IMR-90 (cell line): ENCODE results near the gene PYGB. TPM values are rescaled to one million over a fixed set of nuclear protein-coding genes. Genes with fewer than 3 reads are reported as not detected.

Experiments used
- ATAC-seq: fragments of 200-7000 bp; cut with Tn5 transposase; 2 replicates; pipeline ENCODE4 v1.9.1; 2020; ENCODE audit warnings: low read depth, mild to moderate bottlenecking, moderate library complexity
- BruUV-seq: library from RNA; stranded (reverse); fragments of 400-500 nt; replicated peaks from 2 replicates; lab custom pipeline; 2021; lab: Mats Ljungman, UMichigan
- CTCF ChIA-PET: fragments of 300-600 bp; formaldehyde crosslinking; extraction: SDS; loops from one replicate; lab custom pipeline; 2021; ENCODE audit warnings: antibody characterized with exemption; lab: Yijun Ruan, JAX
- POLR2A ChIA-PET: fragments of 300-600 bp; sonication (Branson Sonifier 250); formaldehyde crosslinking; loops from one replicate; lab custom pipeline; 2022; ENCODE audit warnings: antibody characterized with exemption; ENCODE audit not compliant: unreplicated experiment; lab: Charles Lee
- DNase-seq: peaks from one replicate; pipeline ENCODE4 v3.0.0; 2013
- H2AFZ ChIP-seq: replicated peaks from 2 replicates; pipeline ENCODE3; 2013; ENCODE audit warnings: low read length, mild to moderate bottlenecking; ENCODE audit not compliant: poor library complexity
- H2AK5ac ChIP-seq: 2 replicates; pipeline ENCODE4 v1.6.1; 2013; ENCODE audit warnings: low read depth, low read length, inconsistent platforms
- H2AK9ac ChIP-seq: replicated peaks from 2 replicates; pipeline ENCODE3; 2013; ENCODE audit warnings: mild to moderate bottlenecking, low read depth, low read length, moderate library complexity; ENCODE audit not compliant: poor library complexity
- H2BK120ac ChIP-seq: 2 replicates; pipeline ENCODE4 v1.6.1; 2013; ENCODE audit warnings: low read depth, low read length, inconsistent platforms
- H2BK15ac ChIP-seq: 3 replicates; pipeline ENCODE4 v1.6.1; 2013; ENCODE audit warnings: low read depth, low read length, inconsistent platforms
- H2BK20ac ChIP-seq: 2 replicates; pipeline ENCODE4 v1.6.1; 2013; ENCODE audit warnings: low read depth, mild to moderate bottlenecking, inconsistent platforms, low read length, moderate library complexity
- H2BK5ac ChIP-seq: 2 replicates; pipeline ENCODE4 v1.6.1; 2013; ENCODE audit warnings: mild to moderate bottlenecking, low read depth, low read length, inconsistent platforms; ENCODE audit not compliant: poor library complexity, severe bottlenecking
- H3K14ac ChIP-seq: replicated peaks from 2 replicates; pipeline ENCODE4 v1.6.1; 2013; ENCODE audit warnings: low read depth, low read length, inconsistent platforms
- H3K18ac ChIP-seq: 2 replicates; pipeline ENCODE4 v1.6.1; 2013; ENCODE audit warnings: low read depth, low read length, control low read depth
- H3K23ac ChIP-seq: 2 replicates; pipeline ENCODE4 v1.6.1; 2013; ENCODE audit warnings: low read depth, low read length, inconsistent platforms
- H3K27ac ChIP-seq: 2 replicates; pipeline ENCODE4 v1.5.1; 2013; ENCODE audit warnings: mild to moderate bottlenecking, control low read depth, low read length; ENCODE audit not compliant: insufficient read depth
- H3K27me3 ChIP-seq: 2 replicates; pipeline ENCODE4 v1.6.1; 2013; ENCODE audit warnings: low read length; ENCODE audit not compliant: control insufficient read depth, insufficient read depth
- H3K36me3 ChIP-seq: 2 replicates; pipeline ENCODE4 v1.6.1; 2013; ENCODE audit warnings: low read length, mixed read lengths; ENCODE audit not compliant: control insufficient read depth, insufficient read depth
- H3K4ac ChIP-seq: 2 replicates; pipeline ENCODE4 v1.6.1; 2013; ENCODE audit warnings: low read depth, low read length, inconsistent platforms
- H3K4me1 ChIP-seq: 2 replicates; pipeline ENCODE4 v1.6.1; 2013; ENCODE audit warnings: low read length, mixed read lengths; ENCODE audit not compliant: control insufficient read depth, insufficient read depth
- H3K4me2 ChIP-seq: 2 replicates; pipeline ENCODE4 v1.6.1; 2013; ENCODE audit warnings: low read depth, mild to moderate bottlenecking, control low read depth, low read length, moderate library complexity
- H3K4me3 ChIP-seq: 2 replicates; pipeline ENCODE4 v1.5.1; 2013; ENCODE audit warnings: low read depth, mild to moderate bottlenecking, control low read depth, low read length, moderate library complexity; ENCODE audit not compliant: insufficient read depth
- H3K56ac ChIP-seq: 2 replicates; pipeline ENCODE4 v1.6.1; 2013; ENCODE audit warnings: low read length, inconsistent platforms; ENCODE audit not compliant: insufficient read depth; ENCODE audit errors: extremely low read depth
- H3K79me1 ChIP-seq, 2 experiments: 2 replicates each; pipeline ENCODE4 v1.6.1; 2013; ENCODE audit warnings: low read length in 2 of 2, inconsistent platforms in 1 of 2, low read depth in 1 of 2
- H3K9ac ChIP-seq: 2 replicates; pipeline ENCODE4 v1.6.1; 2013; ENCODE audit warnings: low read depth, low read length, control low read depth
- H3K9me1 ChIP-seq: 2 replicates; pipeline ENCODE4 v1.6.1; 2013; ENCODE audit warnings: low read length, inconsistent platforms; ENCODE audit not compliant: insufficient read depth
- H3K9me3 ChIP-seq: 2 replicates; pipeline ENCODE4 v1.6.1; 2013; ENCODE audit warnings: low read length; ENCODE audit not compliant: control insufficient read depth, insufficient read depth
- H4K20me1 ChIP-seq: 2 replicates; pipeline ENCODE4 v1.6.1; 2013; ENCODE audit warnings: low read length, inconsistent platforms; ENCODE audit not compliant: insufficient read depth
- H4K5ac ChIP-seq: 2 replicates; pipeline ENCODE4 v1.6.1; 2013; ENCODE audit warnings: mild to moderate bottlenecking, low read depth, low read length, control low read depth
- H4K8ac ChIP-seq, 2 experiments: 2 replicates each; pipeline ENCODE4 v1.6.1; 2013; ENCODE audit warnings: low read depth in 2 of 2, low read length in 2 of 2, control low read depth in 1 of 2, inconsistent platforms in 1 of 2
- H4K91ac ChIP-seq: 2 replicates; pipeline ENCODE4 v1.6.1; 2013; ENCODE audit warnings: low read depth, low read length, inconsistent platforms; ENCODE audit not compliant: insufficient read depth
- BHLHE40 ChIP-seq: fragments of 150-350 bp; IDR thresholded peaks from 2 replicates; pipeline ENCODE4 v1.6.1; 2016; ENCODE audit warnings: mild to moderate bottlenecking, low read depth, low read length
- CEBPB ChIP-seq: IDR thresholded peaks from 2 replicates; pipeline ENCODE4 v1.6.1; 2012; ENCODE audit warnings: low read depth, low read length, improper control_type of control experiment
- MAFK ChIP-seq: IDR thresholded peaks from 2 replicates; pipeline ENCODE4 v1.6.1; 2012; ENCODE audit warnings: low read depth, low read length, improper control_type of control experiment
- MAZ ChIP-seq: IDR thresholded peaks from 2 replicates; pipeline ENCODE4 v1.6.1; 2012; ENCODE audit warnings: low read depth, mild to moderate bottlenecking, low read length, improper control_type of control experiment, moderate library complexity, borderline replicate concordance
- MXI1 ChIP-seq: IDR thresholded peaks from 2 replicates; pipeline ENCODE4 v1.6.1; 2012; ENCODE audit warnings: low read depth, mild to moderate bottlenecking, low read length, moderate library complexity, borderline replicate concordance
- NFE2L2 ChIP-seq: fragments of 150-350 bp; IDR thresholded peaks from 2 replicates; pipeline ENCODE4 v1.6.1; 2016; ENCODE audit warnings: low read depth, mild to moderate bottlenecking, low read length
- POLR2A ChIP-seq: IDR thresholded peaks from 2 replicates; pipeline ENCODE4 v1.6.1; 2012; ENCODE audit warnings: mild to moderate bottlenecking, low read depth, low read length
- RCOR1 ChIP-seq: IDR thresholded peaks from 2 replicates; pipeline ENCODE4 v1.6.1; 2012; ENCODE audit warnings: mild to moderate bottlenecking, low read length, improper control_type of control experiment; ENCODE audit not compliant: insufficient replicate concordance
- SMC3 ChIP-seq: fragments of 150-350 bp; IDR thresholded peaks from 2 replicates; pipeline ENCODE4 v1.6.1; 2016; ENCODE audit warnings: low read depth, mild to moderate bottlenecking, antibody characterized with exemption, low read length, moderate library complexity
- USF2 ChIP-seq: fragments of 150-350 bp; IDR thresholded peaks from 2 replicates; pipeline ENCODE4 v1.6.1; 2017; ENCODE audit warnings: mild to moderate bottlenecking, antibody characterized with exemption, low read length, low read depth
- WGBS, 2 experiments: methylation state at CpG; one replicate each; pipeline versions ENCODE4 v1.1.5 to v1.1.7; 2013; ENCODE audit warnings: missing lambda C conversion rate in 2 of 2; ENCODE audit not compliant: insufficient read length in 1 of 2; ENCODE audit errors: extremely low coverage in 2 of 2; 5-methylcytosine and 5-hydroxymethylcytosine counted together
- dilution Hi-C: fragments of 300-500 bp; cut with HindIII; formaldehyde crosslinking; loops from one replicate; pipeline ENCODE4 v1.14.3; 2018; ENCODE audit warnings: low sequenced_read_pairs; ENCODE audit not compliant: unreplicated experiment
- in situ Hi-C: fragments of 300-500 bp; cut with MboI; formaldehyde crosslinking; loops from 3 replicates; pipeline ENCODE4 v1.14.3; 2019; ENCODE audit warnings: low sequenced_read_pairs, inconsistent platforms, mixed read lengths
- intact Hi-C: fragments of 100-400 bp; cut with micrococcal nuclease; formaldehyde crosslinking; loops from 2 replicates; pipeline ENCODE4 v1.10.0; 2022
- polyA plus RNA-seq, 3 experiments: library from polyadenylated mRNA; depleted of rRNA; stranded (reverse); fragments of >200 nt; gene quantifications; 2 replicates each; pipeline ENCODE4 v1.2.3, GENCODE V29; 2012; ENCODE audit warnings: low replicate concordance in 1 of 3
- total RNA-seq: library from RNA; depleted of rRNA; stranded (reverse); fragments of >200 nt; gene quantifications from 2 replicates; pipeline ENCODE4 v1.2.3, GENCODE V29; 2012
- TF ChIP-seq, protein P1 (sequence below): fragments of 150-350 bp; IDR thresholded peaks from 2 replicates; pipeline ENCODE4 v1.6.1; 2016; ENCODE audit warnings: low read depth, mild to moderate bottlenecking, low read length, moderate library complexity, borderline replicate concordance

The PYGB gene
- total and polyA plus RNA-seq, 2 of the 4 experiments (the other 2 are of a cell fraction) = 72.4 to 83.1 TPM

DNA sequence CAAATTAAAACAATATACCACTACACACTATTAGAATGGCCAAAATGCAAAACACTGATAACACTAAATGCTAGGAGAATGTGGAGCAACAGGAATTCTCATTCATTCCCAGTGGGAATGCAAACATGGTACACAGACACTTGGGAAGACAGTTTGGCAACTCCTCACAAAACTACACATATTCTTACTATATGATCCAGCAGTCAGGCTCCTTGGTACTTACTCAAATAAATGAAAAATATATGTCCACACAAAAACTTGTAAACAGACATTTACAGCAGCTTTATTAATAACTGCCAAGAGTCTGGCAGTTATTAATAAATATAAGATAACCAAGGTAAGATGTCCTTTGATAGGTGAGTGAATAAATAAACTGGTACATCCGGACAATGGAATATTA lies 97.8 kb downstream of the PYGB start:
- POLR2A ChIA-PET = no interaction called here

More for the DNA sequence above, 97.8 kb downstream of the PYGB start:
- Histone ChIP-seq H4K20me1 (peaks cover 29% of the 10 kb centered on the region), H3K23ac (no peak overlapping the region), H3K27me3 (no peaks in the 10 kb centered on the region), H3K9me1 (peaks cover 8% of the 10 kb centered on the region), H3K9me3 (no peaks in the 10 kb centered on the region), H2BK120ac (no peak overlapping the region), H3K4me1 (peaks cover 1% of the 10 kb centered on the region), H3K79me1 (peaks cover 38 to 58% of the 10 kb centered on the region in 2 experiments), H2BK15ac (no peak overlapping the region), H4K8ac (no peak overlapping the region), H4K91ac (no peak overlapping the region), H2AK5ac (no peak overlapping the region), H2BK20ac (no peak overlapping the region), H3K14ac (no peak overlapping the region), H3K4ac (no peak overlapping the region), H3K18ac (no peak overlapping the region), H2BK5ac (no peak overlapping the region), H2AFZ (no peak overlapping the region), H3K4me2 (no peak overlapping the region), H3K27ac (no peak overlapping the region), H2AK9ac (no peak overlapping the region), H3K9ac (no peak overlapping the region), H3K36me3 (no peaks in the 10 kb centered on the region), H4K5ac (no peak overlapping the region), H3K4me3 (no peak overlapping the region), H3K56ac (no peak overlapping the region)
- ATAC-seq = no peak
- dilution Hi-C loops (no loop called here), intact Hi-C loops (loop anchor here (2.0 kb wide), 1 partner anchor 15 kb away; no protein-coding TSS in a partner anchor), in situ Hi-C loops (no loop called here)
- TF ChIP-seq MAFK (no peak), MAZ (no peak), SMC3 (no peak), NFE2L2 (no peak), USF2 (no peak), BHLHE40 (no peak), RCOR1 (no peak), MXI1 (no peak), POLR2A (no peak), CEBPB (no peak)
- TF ChIP-seq, protein P1, sequence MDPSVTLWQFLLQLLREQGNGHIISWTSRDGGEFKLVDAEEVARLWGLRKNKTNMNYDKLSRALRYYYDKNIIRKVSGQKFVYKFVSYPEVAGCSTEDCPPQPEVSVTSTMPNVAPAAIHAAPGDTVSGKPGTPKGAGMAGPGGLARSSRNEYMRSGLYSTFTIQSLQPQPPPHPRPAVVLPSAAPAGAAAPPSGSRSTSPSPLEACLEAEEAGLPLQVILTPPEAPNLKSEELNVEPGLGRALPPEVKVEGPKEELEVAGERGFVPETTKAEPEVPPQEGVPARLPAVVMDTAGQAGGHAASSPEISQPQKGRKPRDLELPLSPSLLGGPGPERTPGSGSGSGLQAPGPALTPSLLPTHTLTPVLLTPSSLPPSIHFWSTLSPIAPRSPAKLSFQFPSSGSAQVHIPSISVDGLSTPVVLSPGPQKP = no peak
- BruUV-seq = no TSS peak
- WGBS, 2 experiments = no CpG with 5 or more reads among the region's 1 CpG
- no peak for DNase-seq
- CTCF ChIA-PET = interaction anchor here (0.7 kb wide), 1 partner anchor 16 kb away, joined by 3 read pairs; no protein-coding TSS in a partner anchor
